Activated CD4-positive, alpha-beta T cell treated with anti-CD3 and anti-CD28 coated beads for 48 hours (primary cell): ENCODE data around the gene TBX18.

Experiments used
- DNase-seq: peaks from one replicate; pipeline ENCODE4 v3.0.0-alpha.2; 2020

TBX18 gene

DNA sequence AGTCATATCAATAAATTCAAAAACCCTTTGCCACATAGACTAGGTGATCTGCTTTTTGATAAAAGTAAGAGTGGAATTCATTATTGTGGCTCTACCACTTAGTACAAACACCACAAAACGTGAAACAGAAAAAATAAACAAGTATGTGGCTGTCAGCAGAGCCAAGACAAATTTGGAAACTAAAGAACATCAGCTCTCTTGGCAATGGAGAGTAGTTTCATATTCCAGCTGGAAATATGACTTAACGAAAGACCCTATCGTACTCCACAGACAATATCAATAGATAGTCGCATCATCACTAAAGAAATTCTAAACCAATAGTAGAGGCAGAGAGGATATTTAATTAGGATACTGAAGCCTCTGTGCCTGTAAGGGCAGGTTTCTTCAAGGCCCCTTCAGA lies 20.8 kb downstream of the TBX18 start:
- no peak for DNase-seq

DNA sequence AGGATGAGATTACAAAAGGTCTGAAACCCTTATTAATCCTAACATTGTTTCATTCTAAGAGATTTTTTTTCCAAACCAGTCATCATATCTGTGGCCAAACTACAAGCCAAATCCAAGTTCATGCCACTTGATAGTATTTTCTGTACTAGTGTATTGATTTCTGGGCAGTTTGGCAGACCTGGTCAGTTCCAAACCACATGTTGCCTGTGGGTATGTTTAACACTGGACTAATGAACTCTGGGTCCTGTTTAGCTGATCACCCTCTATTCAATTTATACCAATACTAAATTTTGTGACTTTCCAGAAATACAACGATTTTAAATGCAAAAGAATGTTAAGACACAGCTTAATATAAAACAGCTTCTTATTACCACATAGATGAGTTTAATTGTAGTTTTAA lies 24.0 kb downstream of the TBX18 start:
- DNase-seq = no peak

DNA sequence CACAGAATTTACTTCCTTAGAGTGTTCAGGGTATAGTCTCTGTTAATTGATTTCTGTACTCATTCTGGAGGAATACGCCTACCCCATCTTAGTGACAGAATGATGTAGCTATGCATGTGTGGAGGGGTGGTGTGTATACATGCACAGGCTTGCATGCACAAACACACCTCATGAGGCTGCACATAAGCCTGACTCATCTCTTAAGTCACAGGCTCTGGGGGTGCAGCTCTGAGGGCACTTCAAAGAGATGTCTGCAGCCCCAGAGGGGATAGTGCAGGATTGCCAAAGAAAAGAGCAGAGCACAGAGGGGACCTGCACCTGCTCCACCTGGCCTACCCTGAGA lies 24.6 kb downstream of the TBX18 start:
- DNase-seq = no peak

DNA sequence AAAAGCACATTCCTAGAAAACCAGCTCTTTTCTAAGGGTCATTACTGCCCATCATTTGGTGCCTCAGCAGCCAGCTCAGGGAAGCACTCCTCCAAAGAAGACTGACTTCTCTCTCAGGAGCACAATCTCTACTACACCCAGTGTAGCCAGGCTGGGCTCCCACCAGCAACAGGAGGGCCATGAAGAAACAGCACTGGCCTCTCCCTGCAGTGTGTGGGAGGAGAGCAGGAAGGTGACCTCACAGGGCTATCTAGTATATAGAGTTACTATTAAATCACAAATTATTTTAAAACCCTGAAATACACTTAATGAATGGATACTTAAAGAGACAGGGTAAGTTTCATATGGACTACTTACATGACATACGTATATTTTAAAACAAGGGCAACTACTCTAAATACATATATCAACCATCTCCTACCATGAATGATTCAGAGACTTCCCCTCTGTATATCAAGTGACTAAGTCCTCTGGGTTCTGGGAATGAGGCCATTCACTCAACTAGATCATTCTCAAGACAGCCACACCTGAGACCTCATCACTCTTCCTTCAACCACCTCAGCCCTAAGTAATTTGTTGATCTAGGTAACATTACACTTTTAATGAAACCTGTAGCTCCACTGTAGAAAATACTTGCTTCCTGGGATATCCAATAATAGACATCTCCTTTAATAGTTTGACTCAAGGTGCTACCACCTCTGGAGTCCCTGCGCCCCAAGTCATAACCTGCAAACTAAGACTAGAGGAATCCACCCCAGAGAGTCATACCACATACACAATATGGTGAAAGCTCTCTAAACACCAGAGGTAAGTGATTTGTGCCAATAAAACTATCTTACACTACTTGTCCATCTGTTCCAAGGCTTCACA lies 25.2 kb downstream of the TBX18 start:
- no peak for DNase-seq

- no peak for DNase-seq
These were observed 30.5 kb downstream of the TBX18 start for GRCh38 chr6:84733889-84734288.

DNA sequence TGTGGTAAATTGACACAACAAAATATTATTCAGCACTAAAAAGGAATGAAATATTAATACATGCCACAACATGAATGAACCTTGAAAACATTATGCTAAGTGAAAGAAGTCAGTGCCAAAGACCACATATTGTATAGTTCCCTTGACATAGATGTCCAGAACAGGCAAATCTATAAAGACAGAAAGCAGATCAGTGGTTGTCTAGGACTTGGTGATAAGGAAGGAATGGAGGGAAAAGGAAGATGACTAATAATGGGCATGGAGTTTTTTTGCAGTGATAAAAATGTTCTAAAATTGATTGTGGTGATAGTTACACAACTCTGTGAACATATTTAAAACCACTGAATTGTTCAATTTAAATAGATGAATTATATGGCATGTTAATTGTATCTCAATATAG lies 32.5 kb downstream of the TBX18 start:
- no peak for DNase-seq

- DNase-seq = no peak
These were observed 33.0 kb downstream of the TBX18 start for GRCh38 chr6:84731401-84731800.

- DNase-seq = no peak
These were observed 35.8 kb downstream of the TBX18 start for GRCh38 chr6:84728602-84729001.

GRCh38 chr6:84719152-84719551 lies 45.2 kb downstream of the TBX18 start:
- DNase-seq = no peak

GRCh38 chr6:84718038-84718955 lies 46.1 kb downstream of the TBX18 start:
- no peak for DNase-seq

DNA sequence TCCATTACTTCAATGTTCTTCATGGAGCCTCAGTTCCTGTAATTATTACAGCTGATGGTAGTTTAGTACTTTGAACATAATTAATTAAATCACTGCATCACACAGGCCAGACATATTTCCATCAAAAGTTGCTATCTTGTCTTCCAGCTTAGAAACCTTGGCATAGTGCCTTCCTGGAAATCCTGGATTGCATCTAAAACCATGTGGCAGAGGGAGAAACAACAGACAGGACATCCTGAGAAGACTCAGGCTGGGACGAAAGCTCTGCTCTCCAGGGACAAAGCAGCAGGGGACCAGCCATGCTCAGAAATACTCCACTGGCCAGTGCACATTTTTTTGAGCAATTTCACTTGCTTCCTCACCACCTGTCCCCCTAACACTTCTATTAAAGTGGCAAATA lies 55.3 kb downstream of the TBX18 start:
- DNase-seq = no peak

- no peak for DNase-seq
These were observed 57.2 kb downstream of the TBX18 start for GRCh38 chr6:84707171-84707570.

DNA sequence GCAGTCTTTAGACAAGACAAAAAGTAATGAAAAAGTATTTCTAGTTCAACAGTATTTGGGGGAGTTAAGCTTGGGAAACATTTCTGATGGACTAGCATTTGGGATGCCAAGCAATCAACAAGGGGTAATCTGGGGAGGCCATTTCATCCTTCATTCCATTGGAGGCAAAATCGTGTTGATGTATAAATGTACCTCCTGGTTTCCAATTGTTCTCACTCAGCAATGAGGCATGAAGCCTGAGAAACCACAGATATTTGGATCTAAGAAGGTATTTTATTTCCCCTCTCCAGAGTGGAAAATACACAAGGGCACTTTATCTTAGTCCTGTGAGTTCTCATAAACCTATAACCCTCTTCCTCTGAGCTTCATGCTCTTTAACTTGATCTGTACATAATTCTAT lies 68.2 kb downstream of the TBX18 start:
- no peak for DNase-seq

GRCh38 chr6:84691978-84692623 lies 72.3 kb downstream of the TBX18 start:
- no peak for DNase-seq

GRCh38 chr6:84688141-84688873 lies 76.1 kb downstream of the TBX18 start:
- DNase-seq = no peak

- DNase-seq = no peak
These were observed 77.0 kb downstream of the TBX18 start for GRCh38 chr6:84687431-84687830.

DNA sequence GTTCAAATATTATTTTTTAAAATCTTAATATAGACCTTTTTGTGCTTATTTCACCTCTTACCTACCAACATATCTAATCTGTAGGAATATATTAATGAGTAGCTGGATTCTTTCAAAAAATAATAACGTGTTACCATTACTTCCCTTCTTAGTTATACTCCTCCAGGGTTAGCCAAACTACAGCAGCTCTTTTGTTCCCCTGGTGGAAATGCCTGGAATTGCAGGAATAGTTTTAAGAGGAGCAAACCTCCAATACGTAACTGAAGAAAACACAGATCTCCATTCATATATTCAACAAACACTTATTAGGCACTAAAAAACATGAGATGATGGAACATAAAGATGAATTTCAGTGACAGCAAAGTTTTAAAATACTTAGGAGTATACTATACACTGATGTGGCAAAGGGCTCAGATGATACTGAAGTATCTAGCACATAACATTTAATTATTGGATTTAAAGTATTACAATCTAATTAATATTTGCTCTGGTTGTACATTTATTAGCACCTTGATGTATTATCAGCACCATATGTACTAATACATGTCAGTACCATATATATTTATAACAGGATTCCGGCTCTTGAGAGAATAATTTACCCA lies 78.3 kb downstream of the TBX18 start:
- DNase-seq = peak; percentile 5

- no peak for DNase-seq
These were observed 82.6 kb downstream of the TBX18 start for GRCh38 chr6:84681693-84682326.

DNA sequence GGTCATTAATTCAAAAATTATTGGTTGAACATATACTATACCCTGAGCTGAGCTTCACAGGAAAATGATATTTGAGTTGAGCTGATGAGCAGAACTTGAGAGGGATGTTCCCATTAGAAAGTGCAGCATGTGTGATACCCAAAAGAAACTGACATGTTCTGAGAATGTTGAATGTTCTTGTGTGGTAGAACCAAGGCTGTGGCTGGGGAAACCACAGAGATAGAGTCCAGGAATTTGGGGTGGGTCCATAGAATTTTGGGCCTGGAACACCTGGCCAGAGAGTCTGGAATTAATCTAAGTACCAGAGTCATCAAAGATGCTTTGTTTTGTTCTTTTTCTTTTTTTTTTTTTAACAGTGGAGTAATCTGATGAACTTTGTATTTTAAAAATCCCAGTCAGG lies 88.7 kb downstream of the TBX18 start:
- DNase-seq = no peak

DNA sequence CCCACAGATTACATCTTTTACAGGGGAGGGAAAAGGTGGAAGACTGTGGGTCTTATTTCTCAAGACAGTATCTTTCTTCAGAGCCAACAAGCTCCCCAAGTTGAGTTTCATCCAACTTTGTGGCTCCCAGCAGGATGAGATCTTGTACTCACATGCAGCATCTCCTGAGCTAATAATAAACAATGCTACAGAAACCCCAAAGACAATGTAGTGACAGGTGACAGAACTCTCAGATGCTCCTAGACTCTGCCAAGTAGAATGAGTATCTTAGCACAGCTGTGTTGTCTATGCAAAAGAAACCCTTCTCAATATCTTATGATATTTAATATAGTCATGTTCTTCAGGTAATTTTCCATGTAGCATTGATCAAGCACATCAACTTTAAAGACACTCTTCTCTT lies 90.0 kb downstream of the TBX18 start:
- no peak for DNase-seq

DNA sequence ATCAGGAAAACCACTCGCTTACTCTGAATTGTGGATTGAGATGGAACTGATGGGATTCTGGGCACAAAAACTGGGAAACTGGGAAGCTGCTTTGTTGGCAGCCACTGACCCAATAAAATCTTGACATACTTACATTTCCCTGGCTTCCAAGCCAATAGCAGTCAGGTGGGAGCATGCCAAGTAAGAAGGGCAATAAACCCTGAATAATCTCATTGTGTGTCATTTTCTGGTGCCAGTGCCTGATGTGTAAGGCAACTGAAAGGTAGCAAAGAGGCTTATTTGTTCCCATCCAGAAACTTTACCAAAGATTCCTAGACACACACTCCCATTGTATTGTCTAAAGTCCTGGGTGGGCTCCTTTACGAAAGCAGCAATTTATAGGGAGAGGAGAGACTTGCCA lies 93.2 kb downstream of the TBX18 start:
- no peak for DNase-seq

DNA sequence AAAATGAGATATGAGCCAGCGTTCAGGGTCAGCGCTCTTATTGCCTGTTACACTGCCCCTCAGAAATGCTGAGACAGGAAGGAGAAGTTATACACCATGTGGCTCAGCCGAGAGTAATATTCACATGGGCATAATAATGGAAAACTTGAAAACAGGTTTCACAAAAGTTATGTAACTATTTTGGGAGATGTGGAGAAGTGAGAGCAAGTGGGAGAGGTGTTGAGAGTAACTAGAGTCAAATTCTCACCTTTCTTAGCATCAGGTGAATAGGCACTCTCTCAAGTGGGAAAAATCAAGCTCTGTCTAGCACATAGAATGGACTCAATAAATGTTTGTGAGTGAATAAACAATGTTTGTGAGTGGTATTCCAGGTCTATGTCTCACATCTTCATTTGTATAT lies 94.5 kb downstream of the TBX18 start:
- DNase-seq = no peak
